RWPE2 (cell line): Measurements from ENCODE around the gene EHD3.

Source experiments
- ATAC-seq: fragments of 200-7000 bp; cut with Tn5 transposase; 3 replicates; pipeline ENCODE4 v1.9.1; 2021; ENCODE audit warnings: low read depth
- DNase-seq: peaks from one replicate; pipeline ENCODE4 v3.0.0-alpha.2; 2020; ENCODE audit warnings: low spot score
- H3K27ac ChIP-seq: fragments of 450-650 bp; 2 replicates; pipeline ENCODE4 v1.5.1; 2017; ENCODE audit warnings: mild to moderate bottlenecking; ENCODE audit not compliant: poor library complexity, severe bottlenecking
- H3K27me3 ChIP-seq: fragments of 250-450 bp; sonication (Bioruptor Pico); 2 replicates; pipeline ENCODE4 v1.5.1; 2021; ENCODE audit warnings: mild to moderate bottlenecking, moderate library complexity; ENCODE audit not compliant: insufficient read depth, poor library complexity, severe bottlenecking
- H3K36me3 ChIP-seq: fragments of 250-450 bp; sonication (Bioruptor Pico); 2 replicates; pipeline ENCODE4 v1.5.1; 2020; ENCODE audit warnings: low read depth, mild to moderate bottlenecking, moderate library complexity
- H3K4me1 ChIP-seq: fragments of 250-450 bp; sonication (Bioruptor Pico); 2 replicates; pipeline ENCODE4 v1.5.1; 2021; ENCODE audit warnings: mild to moderate bottlenecking, moderate library complexity; ENCODE audit not compliant: insufficient read depth, poor library complexity, severe bottlenecking
- H3K4me3 ChIP-seq: fragments of 250-450 bp; sonication (Bioruptor Pico); 2 replicates; pipeline ENCODE4 v1.5.1; 2021; ENCODE audit warnings: mild to moderate bottlenecking, moderate library complexity; ENCODE audit not compliant: severe bottlenecking
- H3K9me3 ChIP-seq: fragments of 250-450 bp; sonication (Bioruptor Pico); 2 replicates; pipeline ENCODE4 v1.5.1; 2021; ENCODE audit warnings: mild to moderate bottlenecking, moderate library complexity; ENCODE audit not compliant: severe bottlenecking
- CTCF ChIP-seq: fragments of 450-650 bp; IDR thresholded peaks from one replicate; pipeline ENCODE4 v1.5.1; 2017; ENCODE audit warnings: mild to moderate bottlenecking, moderate library complexity; ENCODE audit not compliant: poor library complexity, severe bottlenecking

The EHD3 gene

GRCh38 chr2:31243053-31243452 is 9.1 kb downstream of the EHD3 start:
- H3K4me3 ChIP-seq: no peak overlapping the region
- no peak for TF ChIP-seq CTCF
- H3K4me1 ChIP-seq: no peaks in the 10 kb centered on the region

GRCh38 chr2:31244101-31244500 is 10.1 kb downstream of the EHD3 start:
- ATAC-seq: no peak
- Histone ChIP-seq H3K4me3 (no peak overlapping the region), H3K27me3 (no peaks in the 10 kb centered on the region), H3K27ac (no peak overlapping the region), H3K36me3 (no peaks in the 10 kb centered on the region), H3K9me3 (no peaks in the 10 kb centered on the region), H3K4me1 (no peaks in the 10 kb centered on the region)
- TF ChIP-seq CTCF: no peak
- no peak for DNase-seq

More at GRCh38 chr2:31243053-31243452, 9.1 kb downstream of the EHD3 start:
- H3K36me3 ChIP-seq: no peaks in the 10 kb centered on the region
- no peaks in the 10 kb centered on the region for H3K27me3 ChIP-seq
- no peaks in the 10 kb centered on the region for H3K9me3 ChIP-seq
- ATAC-seq: no peak
- H3K27ac ChIP-seq: no peak overlapping the region
- no peak for DNase-seq

GRCh38 chr2:31246184-31246852 is 12.4 kb downstream of the EHD3 start:
- Histone ChIP-seq H3K9me3 (no peaks in the 10 kb centered on the region), H3K36me3 (no peaks in the 10 kb centered on the region), H3K4me3 (no peak overlapping the region), H3K27ac (no peak overlapping the region), H3K4me1 (no peaks in the 10 kb centered on the region), H3K27me3 (no peaks in the 10 kb centered on the region)
- TF ChIP-seq CTCF: no peak
- no peak for DNase-seq
- peak; percentile 23; the same call in 1 of the 3 replicates for ATAC-seq

- no peak for TF ChIP-seq CTCF
- no peaks in the 10 kb centered on the region for H3K27me3 ChIP-seq
- H3K4me3 ChIP-seq: no peak overlapping the region
- no peaks in the 10 kb centered on the region for H3K9me3 ChIP-seq
- H3K36me3 ChIP-seq: no peaks in the 10 kb centered on the region
- H3K27ac ChIP-seq: no peak overlapping the region
- no peak for DNase-seq
- ATAC-seq: no peak
- H3K4me1 ChIP-seq: no peaks in the 10 kb centered on the region
Observed at GRCh38 chr2:31247711-31248110, 13.8 kb downstream of the EHD3 start.

GRCh38 chr2:31248139-31248538 is 14.2 kb downstream of the EHD3 start:
- no peaks in the 10 kb centered on the region for H3K36me3 ChIP-seq
- H3K4me3 ChIP-seq: no peak overlapping the region
- H3K27me3 ChIP-seq: no peaks in the 10 kb centered on the region
- H3K9me3 ChIP-seq: no peaks in the 10 kb centered on the region
- DNase-seq (no peak), ATAC-seq (no peak)
- H3K4me1 ChIP-seq: no peaks in the 10 kb centered on the region
- H3K27ac ChIP-seq: no peak overlapping the region
- no peak for TF ChIP-seq CTCF
